ENCODE results near the gene GRIA4.

DNA sequence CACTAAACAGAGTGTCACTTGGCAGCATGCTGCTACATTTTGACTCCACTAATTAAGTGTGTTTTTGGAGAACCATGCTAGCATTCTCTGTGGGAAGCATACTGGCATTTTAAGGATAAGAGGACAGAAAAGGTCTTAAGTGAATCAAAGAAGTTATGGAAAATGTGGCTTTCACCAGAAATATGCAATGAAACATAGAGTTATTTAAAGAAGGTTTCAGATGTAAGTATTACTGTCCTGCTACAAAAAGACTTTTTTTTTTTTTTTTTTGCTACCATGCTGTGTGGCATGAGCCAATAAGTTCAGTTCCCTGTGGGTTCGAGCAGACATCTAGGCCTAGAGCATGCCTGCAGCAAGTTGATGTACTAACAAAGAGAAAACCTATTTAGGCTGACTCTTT lies 224.6 kb downstream of the GRIA4 start:
- TF ChIP-seq POLR2A (IDR thresholded peaks at IDR 0.05; ENCODE audit: low read length) (no peak), GATA1 (IDR thresholded peaks at IDR 0.05; ENCODE audit: low read depth, low read length) (no peak)

Measured in erythroblast (primary cell).